Neural cell (in vitro differentiated cells): ENCODE measurements around the gene MYO7A.

Experiments
- EZH2 ChIP-seq: fragments of 200-600, 300-800 bp; shearing (Covaris generic), sonication (generic); IDR thresholded peaks from 2 replicates; pipeline ENCODE4 v1.6.1; 2014; ENCODE audit warnings: antibody characterized with exemption, low read length, borderline replicate concordance, mild to moderate bottlenecking; ENCODE audit not compliant: insufficient read depth, poor library complexity, severe bottlenecking
- POLR2AphosphoS5 ChIP-seq: IDR thresholded peaks from 2 replicates; pipeline ENCODE4 v1.6.1; 2012
- RAD21 ChIP-seq: fragments of 450-650 bp; conservative IDR thresholded peaks from 2 replicates; pipeline ENCODE4 v1.6.1; 2014; ENCODE audit warnings: antibody characterized with exemption, mild to moderate bottlenecking, moderate library complexity
- TAF1 ChIP-seq: IDR thresholded peaks from 2 replicates; pipeline ENCODE4 v1.6.1; 2012; ENCODE audit warnings: low read depth
- TF ChIP-seq, protein P1 (sequence below): fragments of 450-650 bp; IDR thresholded peaks from 2 replicates; pipeline ENCODE4 v1.5.1; 2014; ENCODE audit warnings: antibody characterized with exemption, mild to moderate bottlenecking, moderate library complexity; ENCODE audit not compliant: poor library complexity, severe bottlenecking

DNA sequence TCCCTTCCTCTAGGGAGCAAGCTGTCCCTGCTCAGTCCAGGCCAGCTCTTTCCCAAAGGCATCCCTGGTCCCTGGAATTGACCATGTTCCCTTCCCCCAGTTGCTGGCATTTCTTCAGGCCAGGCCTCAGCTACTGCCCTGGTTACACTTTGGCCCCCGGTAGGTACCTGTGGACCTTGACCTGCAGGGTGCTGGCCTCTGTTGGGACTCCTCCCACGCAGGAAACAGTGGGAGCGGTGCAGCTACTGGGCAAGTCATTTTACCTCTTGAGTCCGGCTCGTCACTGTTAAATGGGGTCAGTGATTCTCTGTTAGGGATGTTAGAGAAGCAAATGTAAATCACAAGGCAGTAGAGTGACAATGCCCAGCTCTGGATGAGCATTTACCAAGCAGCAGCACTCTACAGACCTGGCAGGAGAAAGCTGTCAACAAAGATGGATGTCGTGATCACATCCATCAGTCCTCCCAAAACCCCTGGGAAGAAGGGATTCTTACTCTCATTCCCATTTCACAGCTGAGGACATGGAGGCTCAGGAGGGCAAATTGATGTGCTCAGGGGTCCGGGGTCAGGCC is 16.9 kb downstream of the MYO7A start:
- no peak for TF ChIP-seq TAF1
- TF ChIP-seq EZH2, result no peak
- TF ChIP-seq, protein P1, sequence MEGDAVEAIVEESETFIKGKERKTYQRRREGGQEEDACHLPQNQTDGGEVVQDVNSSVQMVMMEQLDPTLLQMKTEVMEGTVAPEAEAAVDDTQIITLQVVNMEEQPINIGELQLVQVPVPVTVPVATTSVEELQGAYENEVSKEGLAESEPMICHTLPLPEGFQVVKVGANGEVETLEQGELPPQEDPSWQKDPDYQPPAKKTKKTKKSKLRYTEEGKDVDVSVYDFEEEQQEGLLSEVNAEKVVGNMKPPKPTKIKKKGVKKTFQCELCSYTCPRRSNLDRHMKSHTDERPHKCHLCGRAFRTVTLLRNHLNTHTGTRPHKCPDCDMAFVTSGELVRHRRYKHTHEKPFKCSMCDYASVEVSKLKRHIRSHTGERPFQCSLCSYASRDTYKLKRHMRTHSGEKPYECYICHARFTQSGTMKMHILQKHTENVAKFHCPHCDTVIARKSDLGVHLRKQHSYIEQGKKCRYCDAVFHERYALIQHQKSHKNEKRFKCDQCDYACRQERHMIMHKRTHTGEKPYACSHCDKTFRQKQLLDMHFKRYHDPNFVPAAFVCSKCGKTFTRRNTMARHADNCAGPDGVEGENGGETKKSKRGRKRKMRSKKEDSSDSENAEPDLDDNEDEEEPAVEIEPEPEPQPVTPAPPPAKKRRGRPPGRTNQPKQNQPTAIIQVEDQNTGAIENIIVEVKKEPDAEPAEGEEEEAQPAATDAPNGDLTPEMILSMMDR, result no peak
- no peak for TF ChIP-seq POLR2AphosphoS5
- no peak for TF ChIP-seq RAD21
